GM12878 (cell line): ENCODE results near the gene GALNS. TPM values are rescaled to one million over a fixed set of nuclear protein-coding genes. Genes with fewer than 3 reads are reported as not detected.

Source experiments
- ATAC-seq: fragments of 200-7000 bp; cut with Tn5 transposase; 3 replicates; pipeline ENCODE4 v1.9.1; 2020; ENCODE audit warnings: mild to moderate bottlenecking, moderate library complexity
- BruUV-seq: library from RNA; stranded (reverse); fragments of 400-500 nt; replicated peaks from 2 replicates; lab custom pipeline; 2021; lab: Mats Ljungman, UMichigan
- CTCF ChIA-PET: fragments of 300-600 bp; sonication (Branson Sonifier 250); formaldehyde crosslinking; extraction: SDS; loops from one replicate; lab custom pipeline; 2021; ENCODE audit warnings: inconsistent platforms; lab: Yijun Ruan, JAX
- POLR2A ChIA-PET: fragments of 350-600 bp; formaldehyde crosslinking; extraction: SDS; loops from one replicate; lab custom pipeline; 2021; ENCODE audit warnings: inconsistent platforms; lab: Charles Lee
- RAD21 ChIA-PET: fragments of 300-600 bp; sonication (Branson Sonifier 250); formaldehyde crosslinking; loops from one replicate; lab custom pipeline; 2023; ENCODE audit warnings: antibody characterized with exemption; ENCODE audit not compliant: unreplicated experiment; lab: Charles Lee
- SMC1A ChIA-PET: fragments of 300-600 bp; sonication (Branson Sonifier 250); formaldehyde crosslinking; loops from one replicate; lab custom pipeline; 2023; ENCODE audit not compliant: unreplicated experiment, uncharacterized antibody; lab: Charles Lee
- DNase-seq: peaks from one replicate; pipeline ENCODE4 v3.0.0-alpha.2; 2011; ENCODE audit warnings: low read depth, low spot score
- FAIRE-seq: peaks from 3 replicates; lab custom pipeline; 2011; peaks lifted over from hg19 to GRCh38; lab: Jason Lieb, UNC
- H2AFZ ChIP-seq: 2 replicates; pipeline ENCODE4 v1.6.0; 2011; ENCODE audit warnings: low read depth, low read length, control low read depth; ENCODE audit not compliant: control insufficient read depth
- H3K27ac ChIP-seq: 2 replicates; pipeline ENCODE4 v1.5.1; 2011; ENCODE audit warnings: control low read depth; ENCODE audit not compliant: control insufficient read depth, insufficient read depth
- H3K27me3 ChIP-seq, 2 experiments: replicated peaks in 1 of 2; 2 replicates each; pipeline versions ENCODE4 v1.6.0 to v1.6.1; 2011; ENCODE audit warnings: low read length in 1 of 2; ENCODE audit not compliant: control insufficient read depth in 2 of 2, insufficient read depth in 2 of 2
- H3K36me3 ChIP-seq, 2 experiments: 2 replicates each; pipeline ENCODE4 v1.5.1; 2011; ENCODE audit warnings: low read length in 1 of 2; ENCODE audit not compliant: control insufficient read depth in 2 of 2, insufficient read depth in 2 of 2
- H3K4me1 ChIP-seq: 2 replicates; pipeline ENCODE4 v1.6.1; 2011; ENCODE audit warnings: mild to moderate bottlenecking, low read length, moderate library complexity, mixed read lengths; ENCODE audit not compliant: control insufficient read depth, insufficient read depth
- H3K4me2 ChIP-seq: 2 replicates; pipeline ENCODE4 v1.6.0; 2011; ENCODE audit warnings: control low read depth; ENCODE audit not compliant: control insufficient read depth, insufficient read depth
- H3K4me3 ChIP-seq: fragments of 200-600 bp; sonication (generic); 2 replicates; pipeline ENCODE4 v1.5.1; 2016
- H3K79me2 ChIP-seq: 2 replicates; pipeline ENCODE4 v1.6.0; 2011; ENCODE audit warnings: low read length; ENCODE audit not compliant: control insufficient read depth, insufficient read depth
- H3K9ac ChIP-seq: 2 replicates; pipeline ENCODE4 v1.8.0; 2011; ENCODE audit warnings: low read length, control low read depth, mixed read lengths; ENCODE audit not compliant: control insufficient read depth, insufficient read depth
- H3K9me3 ChIP-seq: replicated peaks from 3 replicates; pipeline ENCODE4 v1.5.1; 2011; ENCODE audit warnings: mild to moderate bottlenecking, low read length; ENCODE audit not compliant: control insufficient read depth, insufficient read depth
- H4K20me1 ChIP-seq: 2 replicates; pipeline ENCODE4 v1.6.0; 2011; ENCODE audit not compliant: control insufficient read depth, insufficient read depth
- CHD2 ChIP-seq: IDR thresholded peaks from 2 replicates; pipeline ENCODE4 v1.6.1; 2011; ENCODE audit warnings: low read depth, low read length, improper control_type of control experiment, borderline replicate concordance
- CREM ChIP-seq: IDR thresholded peaks from 2 replicates; pipeline ENCODE4 v1.6.1; 2014; ENCODE audit warnings: antibody characterized with exemption, low read depth
- HDAC2 ChIP-seq: fragments of 200-600 bp; sonication (generic); IDR thresholded peaks from 2 replicates; pipeline ENCODE4 v1.6.1; 2017
- IRF4 ChIP-seq: IDR thresholded peaks from 2 replicates; pipeline ENCODE4 v1.6.1; 2011; ENCODE audit warnings: low read depth, low read length
- JUND ChIP-seq: IDR thresholded peaks from 2 replicates; pipeline ENCODE4 v1.6.1; 2012; ENCODE audit warnings: low read depth, mild to moderate bottlenecking, low read length, improper control_type of control experiment, moderate library complexity
- MTA2 ChIP-seq: fragments of 450-650 bp; IDR thresholded peaks from 2 replicates; pipeline ENCODE4 v1.6.1; 2016; ENCODE audit warnings: low read depth, mild to moderate bottlenecking, moderate library complexity
- NFXL1 ChIP-seq: fragments of 450-650 bp; IDR thresholded peaks from 2 replicates; pipeline ENCODE4 v1.6.1; 2017; ENCODE audit warnings: antibody characterized with exemption, mild to moderate bottlenecking, borderline replicate concordance
- NFYA ChIP-seq: IDR thresholded peaks from 2 replicates; pipeline ENCODE4 v1.6.1; 2011; ENCODE audit warnings: low read depth, mild to moderate bottlenecking, low read length, improper control_type of control experiment, borderline replicate concordance
- RAD51 ChIP-seq: fragments of 450-650 bp; IDR thresholded peaks from 2 replicates; pipeline ENCODE4 v1.6.1; 2016; ENCODE audit warnings: moderate library complexity, mild to moderate bottlenecking, inconsistent platforms
- RCOR1 ChIP-seq: conservative IDR thresholded peaks from 2 replicates; pipeline ENCODE4 v1.6.1; 2012; ENCODE audit warnings: low read depth, low read length, improper control_type of control experiment
- SUZ12 ChIP-seq: fragments of 200-600 bp; sonication (generic); IDR thresholded peaks from one replicate; pipeline ENCODE4 v1.6.1; 2018; ENCODE audit warnings: antibody characterized with exemption, mild to moderate bottlenecking; ENCODE audit not compliant: unreplicated experiment
- TAF1 ChIP-seq: IDR thresholded peaks from 2 replicates; pipeline ENCODE4 v1.6.1; 2011; ENCODE audit warnings: mild to moderate bottlenecking, low read depth, low read length, borderline replicate concordance
- TCF12 ChIP-seq: IDR thresholded peaks from 2 replicates; pipeline ENCODE4 v1.6.1; 2011; ENCODE audit warnings: low read depth, mild to moderate bottlenecking, low read length
- YBX1 ChIP-seq: fragments of 450-650 bp; IDR thresholded peaks from 2 replicates; pipeline ENCODE4 v1.6.1; 2016; ENCODE audit warnings: antibody characterized with exemption
- WGBS: methylation state at CpG from one replicate; pipeline ENCODE4 v1.1.6; 2016; ENCODE audit warnings: low lambda C conversion rate; ENCODE audit not compliant: insufficient replicate concordance, insufficient coverage; ENCODE audit errors: missing lambda C conversion rate; 5-methylcytosine and 5-hydroxymethylcytosine counted together
- in situ Hi-C: fragments of 300-500 bp; cut with MboI; formaldehyde crosslinking; loops from 9 replicates; pipeline ENCODE4 v1.14.3; 2018; ENCODE audit warnings: mixed read lengths
- intact Hi-C: fragments of 100-400 bp; cut with micrococcal nuclease; formaldehyde crosslinking; loops from one replicate; pipeline ENCODE4 v1.14.2; 2022; ENCODE audit not compliant: unreplicated experiment
- polyA plus RNA-seq, 11 experiments: library from polyadenylated mRNA; depleted of rRNA in 4 of 11; unstranded in 6 of 11; stranded (reverse) in 5 of 11; fragments of >200 nt; fragmentation: Nextera tagmentation in 4 of 11; fragmentation: Illumina TruSeq in 1 of 11; extraction: Ambion mirVana in 4 of 11; extraction: Trizol in 1 of 11; gene quantifications; 1 replicate in 1 of 11; 2 replicates in 10 of 11; pipeline versions ENCODE4 v1.2.1 to v1.2.3, GENCODE V29; 2011 to 2016; ENCODE audit warnings: inconsistent platforms in 2 of 11, missing spikeins in 2 of 11, low read depth in 1 of 11
- total RNA-seq, 4 experiments: library from RNA; depleted of rRNA in 3 of 4; stranded (reverse); fragments of >200 nt in 3 of 4; fragmentation: Illumina TruSeq in 1 of 4; extraction: Trizol in 1 of 4; gene quantifications; 2 replicates each; pipeline versions ENCODE4 v1.2.1 to v1.2.3, GENCODE V29; 2013 to 2021
- TF ChIP-seq, protein P1 (sequence below): IDR thresholded peaks from 2 replicates; pipeline ENCODE4 v1.6.1; 2012; ENCODE audit warnings: improper control_type of control experiment, low read depth, low read length; ENCODE audit not compliant: insufficient replicate concordance

Gene GALNS
- total and polyA plus RNA-seq, 10 of the 15 experiments (the other 5 are each of a cell fraction or from before 2014, with no cell fraction given) = 0.37 to 12.4 (median 5.3) TPM

DNA sequence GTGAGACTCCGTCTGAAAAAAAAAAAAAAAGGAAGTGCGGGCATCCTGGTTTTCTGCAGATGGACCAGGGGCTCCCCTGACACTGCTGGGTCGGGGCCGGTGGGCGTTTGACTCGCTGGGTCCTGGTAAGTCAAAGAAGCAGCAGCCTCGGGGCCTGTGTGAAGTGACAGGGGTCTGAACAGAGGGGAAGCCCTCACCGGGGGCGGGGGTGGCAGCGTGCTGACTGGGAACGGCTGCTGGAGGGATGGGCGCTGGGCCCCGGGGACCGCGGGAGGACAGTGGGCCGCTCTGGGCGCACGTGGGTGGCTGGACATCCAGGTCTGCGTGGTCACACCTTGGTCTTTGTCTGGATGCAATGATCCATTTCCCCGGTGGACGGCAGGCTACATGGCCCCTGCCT lies 8.2 kb downstream of the GALNS start:
- Histone ChIP-seq H4K20me1 (no peaks in the 10 kb centered on the region), H3K4me1 (no peaks in the 10 kb centered on the region), H3K4me2 (no peak overlapping the region), H3K9me3 (no peaks in the 10 kb centered on the region), H3K4me3 (no peak overlapping the region), H3K79me2 (no peaks in the 10 kb centered on the region), H3K27me3 (no peaks in the 10 kb centered on the region), H3K9ac (no peak overlapping the region), H3K27ac (no peak overlapping the region), H2AFZ (no peak overlapping the region), H3K36me3 (no peaks in the 10 kb centered on the region)
- TF ChIP-seq YBX1 = no peak
- no peak for TF ChIP-seq JUND
- TF ChIP-seq MTA2 = no peak
- no peak for TF ChIP-seq NFXL1
- TF ChIP-seq, protein P1, sequence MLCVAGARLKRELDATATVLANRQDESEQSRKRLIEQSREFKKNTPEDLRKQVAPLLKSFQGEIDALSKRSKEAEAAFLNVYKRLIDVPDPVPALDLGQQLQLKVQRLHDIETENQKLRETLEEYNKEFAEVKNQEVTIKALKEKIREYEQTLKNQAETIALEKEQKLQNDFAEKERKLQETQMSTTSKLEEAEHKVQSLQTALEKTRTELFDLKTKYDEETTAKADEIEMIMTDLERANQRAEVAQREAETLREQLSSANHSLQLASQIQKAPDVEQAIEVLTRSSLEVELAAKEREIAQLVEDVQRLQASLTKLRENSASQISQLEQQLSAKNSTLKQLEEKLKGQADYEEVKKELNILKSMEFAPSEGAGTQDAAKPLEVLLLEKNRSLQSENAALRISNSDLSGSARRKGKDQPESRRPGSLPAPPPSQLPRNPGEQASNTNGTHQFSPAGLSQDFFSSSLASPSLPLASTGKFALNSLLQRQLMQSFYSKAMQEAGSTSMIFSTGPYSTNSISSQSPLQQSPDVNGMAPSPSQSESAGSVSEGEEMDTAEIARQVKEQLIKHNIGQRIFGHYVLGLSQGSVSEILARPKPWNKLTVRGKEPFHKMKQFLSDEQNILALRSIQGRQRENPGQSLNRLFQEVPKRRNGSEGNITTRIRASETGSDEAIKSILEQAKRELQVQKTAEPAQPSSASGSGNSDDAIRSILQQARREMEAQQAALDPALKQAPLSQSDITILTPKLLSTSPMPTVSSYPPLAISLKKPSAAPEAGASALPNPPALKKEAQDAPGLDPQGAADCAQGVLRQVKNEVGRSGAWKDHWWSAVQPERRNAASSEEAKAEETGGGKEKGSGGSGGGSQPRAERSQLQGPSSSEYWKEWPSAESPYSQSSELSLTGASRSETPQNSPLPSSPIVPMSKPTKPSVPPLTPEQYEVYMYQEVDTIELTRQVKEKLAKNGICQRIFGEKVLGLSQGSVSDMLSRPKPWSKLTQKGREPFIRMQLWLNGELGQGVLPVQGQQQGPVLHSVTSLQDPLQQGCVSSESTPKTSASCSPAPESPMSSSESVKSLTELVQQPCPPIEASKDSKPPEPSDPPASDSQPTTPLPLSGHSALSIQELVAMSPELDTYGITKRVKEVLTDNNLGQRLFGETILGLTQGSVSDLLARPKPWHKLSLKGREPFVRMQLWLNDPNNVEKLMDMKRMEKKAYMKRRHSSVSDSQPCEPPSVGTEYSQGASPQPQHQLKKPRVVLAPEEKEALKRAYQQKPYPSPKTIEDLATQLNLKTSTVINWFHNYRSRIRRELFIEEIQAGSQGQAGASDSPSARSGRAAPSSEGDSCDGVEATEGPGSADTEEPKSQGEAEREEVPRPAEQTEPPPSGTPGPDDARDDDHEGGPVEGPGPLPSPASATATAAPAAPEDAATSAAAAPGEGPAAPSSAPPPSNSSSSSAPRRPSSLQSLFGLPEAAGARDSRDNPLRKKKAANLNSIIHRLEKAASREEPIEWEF = no peak
- no peak for TF ChIP-seq RCOR1
- TF ChIP-seq CREM = no peak
- no peak for TF ChIP-seq CHD2
- no peak for TF ChIP-seq HDAC2
- TF ChIP-seq TCF12 = no peak
- no peak for TF ChIP-seq NFYA
- TF ChIP-seq SUZ12 = no peak
- TF ChIP-seq IRF4 = no peak
- TF ChIP-seq TAF1 = no peak
- no peak for TF ChIP-seq RAD51
- no peak for ATAC-seq
- ChIA-PET POLR2A (no interaction called here), SMC1A (no interaction called here), CTCF (no interaction called here), RAD21 (no interaction called here)
- in situ Hi-C loops = no loop called here
- no TSS peak for BruUV-seq
- FAIRE-seq = no peak
- no peak for DNase-seq
- intact Hi-C loops = no loop called here
- 82% methylated on average over 14 of the region's 21 CpGs for WGBS
